Pons (tissue), 1 donor: Measurements from ENCODE around the gene ECPAS.
"Not testable (repeated sequence)": the region's sequence is repeated elsewhere in the genome, so short reads cannot be mapped to it uniquely, and the experiment has no call there.

Experiments used
- DNase-seq: peaks from one replicate; pipeline ENCODE4 v3.0.0-alpha.2; 2016; ENCODE audit warnings: low spot score

ECPAS gene

DNA sequence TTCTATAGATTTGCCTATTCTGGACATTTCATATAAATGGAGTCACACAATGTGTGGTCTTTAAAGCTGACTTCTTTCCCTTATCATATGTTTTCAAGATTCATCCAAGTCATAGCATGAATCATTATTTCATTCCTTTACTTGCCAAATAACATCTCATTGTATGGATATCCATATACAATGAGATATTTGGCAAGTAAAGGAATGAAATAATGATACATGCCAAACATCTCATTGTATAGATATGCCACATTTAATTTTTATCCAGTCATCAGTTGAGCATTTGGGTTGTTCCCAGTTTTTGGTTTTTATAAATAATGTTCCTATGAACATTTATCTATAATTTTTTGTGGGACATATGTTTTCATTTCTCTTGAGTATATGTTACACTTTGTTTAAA is 133.6 kb downstream of the ECPAS start:
- no peak for DNase-seq

DNA sequence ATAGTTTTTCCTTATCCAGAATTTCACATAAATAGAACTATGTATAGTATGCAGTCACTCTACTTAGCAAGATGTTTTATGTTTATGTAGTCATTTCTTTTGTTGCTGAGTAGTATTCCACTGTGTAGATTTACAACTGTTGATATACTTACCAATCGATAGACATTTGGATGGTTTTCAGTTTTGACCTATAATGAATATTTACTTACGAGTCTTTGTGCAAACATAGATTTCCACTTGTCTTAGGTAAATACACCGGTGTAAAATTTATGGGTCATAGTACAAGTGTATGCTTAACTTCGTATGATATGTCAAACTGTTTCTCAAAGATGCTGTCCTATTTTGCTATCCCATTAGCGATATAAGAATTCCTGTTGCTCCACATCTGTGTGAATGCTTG is 134.4 kb downstream of the ECPAS start:
- no peak for DNase-seq

GRCh38 chr9:111348821-111349271 is 135.3 kb downstream of the ECPAS start:
- no peak for DNase-seq

DNA sequence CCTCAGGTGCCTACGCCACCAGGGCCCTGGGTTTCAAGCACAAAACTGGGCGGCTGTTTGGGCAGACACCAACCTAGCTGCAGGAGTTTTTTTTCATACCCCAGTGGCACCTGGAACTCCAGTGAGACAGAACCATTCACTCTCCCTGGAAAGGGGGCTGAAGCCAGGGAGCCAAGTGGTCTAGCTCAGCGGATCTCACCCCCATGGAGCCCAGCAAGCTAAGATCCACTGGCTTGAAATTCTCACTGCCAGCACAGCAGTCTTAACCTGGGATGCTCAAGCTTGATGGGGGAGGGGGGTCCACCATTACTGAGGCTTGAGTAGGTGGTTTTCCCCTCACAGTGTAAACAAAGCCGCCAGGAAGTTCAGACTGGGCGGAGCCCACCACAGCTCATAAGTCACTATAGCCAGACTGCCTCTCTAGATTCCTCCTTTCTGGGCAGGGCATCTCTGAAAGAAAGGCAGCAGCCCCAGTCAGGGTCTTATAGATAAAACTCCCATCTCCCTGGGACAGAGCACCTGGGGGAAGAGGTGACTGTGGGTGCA is 149.8 kb downstream of the ECPAS start:
- not testable (repeated sequence) for DNase-seq

DNA sequence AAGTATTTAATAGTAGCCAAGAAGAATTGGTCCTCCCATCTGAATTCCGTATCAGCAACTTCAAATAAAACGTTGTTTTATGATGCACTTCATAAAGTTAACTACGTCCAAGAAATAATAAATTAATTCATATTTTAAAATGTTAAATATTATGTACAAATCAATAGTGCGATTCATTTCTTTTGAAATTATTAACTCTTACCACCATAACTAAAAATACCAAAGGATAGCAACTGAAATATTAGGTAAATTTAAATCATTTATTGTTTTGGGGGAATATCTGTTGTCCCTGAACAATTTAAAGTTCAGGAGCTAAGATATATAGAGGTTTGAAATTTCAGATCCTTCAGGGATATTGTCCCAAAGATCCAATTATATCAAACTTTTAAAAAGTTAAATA is 154.1 kb downstream of the ECPAS start, which contains the start of gene OR2K2:
OR2K2 (minus strand) TSS at position 101 of the 400 bp plus-strand sequence. CDS start 1,791 bp downstream, outside the sequence.
- DNase-seq = no peak

- no peak for DNase-seq
Observed at GRCh38 chr9:111320631-111321030, 163.6 kb downstream of the ECPAS start.

- no peak for DNase-seq
Observed at GRCh38 chr9:111316796-111317195, 167.4 kb downstream of the ECPAS start.
